ENCODE measurements around the gene TMEM135.

Gene TMEM135

DNA sequence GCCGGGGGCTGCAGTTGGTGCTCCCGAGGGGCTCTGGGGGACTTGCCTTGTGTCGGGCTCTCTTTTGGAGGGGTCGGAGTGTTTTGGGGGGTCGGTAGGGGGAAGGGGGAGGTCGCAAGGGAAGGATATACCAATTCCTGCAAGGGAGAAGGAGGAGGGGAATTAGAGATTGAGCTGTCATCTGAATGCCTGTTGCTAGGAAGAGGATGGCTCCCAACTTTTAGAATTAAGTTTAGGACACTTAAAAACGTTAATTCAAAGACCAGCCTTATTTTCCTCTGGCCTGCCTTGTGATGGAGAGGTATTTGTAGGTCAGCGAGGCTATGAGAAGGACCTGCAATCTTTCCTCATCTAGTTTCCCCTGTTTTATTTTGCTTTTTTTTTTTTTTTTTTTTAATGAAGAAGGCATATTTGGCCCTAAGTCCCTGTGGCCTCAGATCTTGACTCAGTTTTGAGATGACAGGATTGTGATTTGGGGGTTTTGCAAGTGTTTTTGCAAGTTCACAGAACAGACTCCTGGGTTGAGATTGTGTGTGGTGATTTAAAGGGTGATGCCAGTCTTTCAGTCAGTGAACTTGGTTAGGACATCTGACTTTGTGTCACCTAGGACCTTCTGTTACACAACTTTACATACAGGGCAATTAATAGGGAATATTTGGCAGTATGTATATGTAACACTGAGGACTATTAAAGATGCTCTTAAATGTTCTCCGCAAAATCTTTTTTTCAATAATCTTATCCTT is 672 bp downstream of the TMEM135 start:
- Histone ChIP-seq H3K9me3 (no peaks in the 10 kb centered on the region), H3K36me3 (peaks cover 3% of the 10 kb centered on the region; the same call in 1 of the 2 replicates), H3K4me1 (no peaks in the 10 kb centered on the region), H3K4me3 (ENCODE audit: low read depth, low read length) (peak overlapping the region; percentile 96), H3K27me3 (no peaks in the 10 kb centered on the region)
- DNase-seq, result no peak
- TF ChIP-seq, protein P1, sequence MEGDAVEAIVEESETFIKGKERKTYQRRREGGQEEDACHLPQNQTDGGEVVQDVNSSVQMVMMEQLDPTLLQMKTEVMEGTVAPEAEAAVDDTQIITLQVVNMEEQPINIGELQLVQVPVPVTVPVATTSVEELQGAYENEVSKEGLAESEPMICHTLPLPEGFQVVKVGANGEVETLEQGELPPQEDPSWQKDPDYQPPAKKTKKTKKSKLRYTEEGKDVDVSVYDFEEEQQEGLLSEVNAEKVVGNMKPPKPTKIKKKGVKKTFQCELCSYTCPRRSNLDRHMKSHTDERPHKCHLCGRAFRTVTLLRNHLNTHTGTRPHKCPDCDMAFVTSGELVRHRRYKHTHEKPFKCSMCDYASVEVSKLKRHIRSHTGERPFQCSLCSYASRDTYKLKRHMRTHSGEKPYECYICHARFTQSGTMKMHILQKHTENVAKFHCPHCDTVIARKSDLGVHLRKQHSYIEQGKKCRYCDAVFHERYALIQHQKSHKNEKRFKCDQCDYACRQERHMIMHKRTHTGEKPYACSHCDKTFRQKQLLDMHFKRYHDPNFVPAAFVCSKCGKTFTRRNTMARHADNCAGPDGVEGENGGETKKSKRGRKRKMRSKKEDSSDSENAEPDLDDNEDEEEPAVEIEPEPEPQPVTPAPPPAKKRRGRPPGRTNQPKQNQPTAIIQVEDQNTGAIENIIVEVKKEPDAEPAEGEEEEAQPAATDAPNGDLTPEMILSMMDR (IDR thresholded peaks at IDR 0.05; ENCODE audit: low read depth, low read length), result no peak

DNA sequence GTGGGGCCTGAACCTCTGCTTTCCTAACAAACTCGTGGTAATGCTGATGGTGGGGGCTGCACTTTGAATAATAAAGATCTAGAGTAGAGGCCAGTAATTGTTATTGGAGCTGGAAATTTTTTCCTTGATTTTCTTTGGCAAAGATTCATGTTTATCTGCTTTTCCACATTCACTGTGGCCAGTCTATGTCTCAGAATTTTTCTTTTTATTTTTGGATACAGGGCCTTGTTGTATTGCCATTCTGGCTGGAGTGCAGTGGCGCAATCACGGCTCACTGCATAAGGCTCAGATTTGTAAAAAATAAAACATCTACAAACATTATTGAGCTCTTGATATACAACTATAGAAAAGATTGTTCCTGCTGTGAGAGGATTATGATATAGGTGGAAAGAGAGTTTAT is 1.6 kb downstream of the TMEM135 start:
- H3K4me1 ChIP-seq, result no peaks in the 10 kb centered on the region
- peaks cover 3% of the 10 kb centered on the region; the same call in 1 of the 2 replicates for H3K36me3 ChIP-seq
- no peak overlapping the region for H3K4me3 ChIP-seq (ENCODE audit: low read depth, low read length)
- no peaks in the 10 kb centered on the region for H3K27me3 ChIP-seq
- DNase-seq, result no peak
- TF ChIP-seq, protein P1 (IDR thresholded peaks at IDR 0.05; ENCODE audit: low read depth, low read length), result no peak
- no peaks in the 10 kb centered on the region for H3K9me3 ChIP-seq

DNA sequence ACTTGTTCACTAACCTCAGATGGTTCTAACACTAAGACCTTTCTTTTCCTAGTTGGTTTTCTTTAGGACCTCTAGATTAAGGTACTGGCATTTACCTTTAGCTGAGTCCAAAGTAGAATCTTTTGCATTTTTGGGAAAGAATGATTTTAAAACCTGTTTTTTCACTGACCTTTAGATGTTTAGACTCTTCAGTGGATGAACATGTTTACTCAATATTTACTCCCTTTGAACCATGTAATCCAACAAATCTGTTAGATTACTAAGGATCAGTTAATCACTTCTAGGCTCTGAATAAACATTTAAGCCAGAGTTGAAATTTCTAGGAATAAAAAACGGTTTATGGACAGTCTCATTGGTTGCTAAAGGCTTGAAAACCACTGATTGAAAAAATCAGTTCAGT is 6.2 kb downstream of the TMEM135 start:
- Histone ChIP-seq H3K4me3 (ENCODE audit: low read depth, low read length) (no peak overlapping the region), H3K4me1 (no peaks in the 10 kb centered on the region), H3K9me3 (no peaks in the 10 kb centered on the region; the same call in 1 of the 2 replicates), H3K36me3 (peaks cover 3% of the 10 kb centered on the region; the same call in 1 of the 2 replicates), H3K27me3 (no peaks in the 10 kb centered on the region)
- DNase-seq, result no peak
- TF ChIP-seq, protein P1 (IDR thresholded peaks at IDR 0.05; ENCODE audit: low read depth, low read length), result no peak

DNA sequence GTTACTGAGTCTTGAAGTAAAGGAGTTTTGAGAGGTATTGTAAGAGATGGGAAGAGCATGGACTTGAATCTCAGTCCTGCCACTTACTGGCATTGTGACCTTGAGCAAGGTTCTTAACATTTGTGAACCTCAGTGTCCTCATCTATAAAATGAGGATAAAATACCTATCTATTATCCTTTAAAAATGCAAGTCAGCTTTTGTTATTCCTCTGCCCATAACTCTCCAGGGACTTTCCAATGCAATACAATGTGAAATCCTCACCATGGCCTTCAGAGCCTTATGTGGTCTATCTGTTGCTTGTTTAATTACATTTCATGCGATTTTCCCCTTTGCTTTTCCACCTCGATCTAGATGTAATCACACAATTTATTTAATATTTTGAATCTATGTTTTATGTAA is 9.1 kb downstream of the TMEM135 start:
- Histone ChIP-seq H3K27me3 (no peaks in the 10 kb centered on the region), H3K9me3 (no peaks in the 10 kb centered on the region; the same call in 1 of the 2 replicates), H3K4me1 (no peaks in the 10 kb centered on the region), H3K36me3 (peaks cover 3% of the 10 kb centered on the region; the same call in 1 of the 2 replicates), H3K4me3 (ENCODE audit: low read depth, low read length) (no peak overlapping the region)
- DNase-seq, result no peak
- TF ChIP-seq, protein P1 (IDR thresholded peaks at IDR 0.05; ENCODE audit: low read depth, low read length), result no peak

DNA sequence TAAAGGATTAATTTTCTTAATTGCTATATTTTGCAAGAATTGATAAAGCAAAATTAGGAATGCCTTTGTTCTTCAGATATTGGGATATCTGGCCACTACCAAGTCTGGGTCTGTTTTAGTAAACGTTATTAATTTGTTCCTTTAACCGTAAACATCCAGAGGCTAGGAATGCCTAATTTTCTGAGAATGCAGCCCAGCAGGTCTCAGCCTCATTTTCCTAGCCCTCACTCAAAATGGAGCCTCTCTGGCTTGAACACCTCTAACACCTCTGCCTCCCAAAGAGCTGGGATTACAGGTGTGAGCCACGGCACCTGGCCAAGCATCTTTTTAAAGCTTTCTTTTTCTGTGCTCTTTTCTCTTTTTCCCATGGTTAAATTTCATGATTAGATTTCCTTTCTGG is 18.4 kb downstream of the TMEM135 start:
- no peaks in the 10 kb centered on the region for H3K36me3 ChIP-seq
- H3K4me1 ChIP-seq, result no peaks in the 10 kb centered on the region
- H3K4me3 ChIP-seq (ENCODE audit: low read depth, low read length), result no peak overlapping the region
- no peak for DNase-seq
- no peaks in the 10 kb centered on the region for H3K27me3 ChIP-seq
- TF ChIP-seq, protein P1 (IDR thresholded peaks at IDR 0.05; ENCODE audit: low read depth, low read length), result no peak
- no peaks in the 10 kb centered on the region for H3K9me3 ChIP-seq

DNA sequence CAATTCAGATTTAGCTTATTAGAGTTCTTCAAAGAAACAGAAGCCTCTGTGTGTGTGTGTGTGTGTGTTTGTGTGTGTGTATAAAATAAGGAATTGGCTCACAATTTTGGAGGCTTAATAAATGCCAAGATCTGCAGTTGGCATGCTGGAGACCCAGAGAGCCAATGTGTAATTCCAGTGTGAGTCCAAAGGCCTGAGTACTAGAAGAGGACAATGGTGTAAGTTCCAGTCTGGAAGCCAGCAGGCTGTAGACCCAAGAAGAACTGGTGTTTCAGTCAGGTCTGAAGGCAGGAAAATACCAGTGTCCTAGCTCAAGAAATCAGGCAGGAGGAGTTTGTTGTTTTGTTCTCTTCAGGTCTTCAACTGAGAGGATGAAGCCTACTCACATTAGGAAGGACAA is 20.0 kb downstream of the TMEM135 start:
- Histone ChIP-seq H3K4me3 (ENCODE audit: low read depth, low read length) (no peak overlapping the region), H3K36me3 (no peaks in the 10 kb centered on the region), H3K9me3 (no peaks in the 10 kb centered on the region), H3K27me3 (no peaks in the 10 kb centered on the region), H3K4me1 (no peaks in the 10 kb centered on the region)
- no peak for DNase-seq
- TF ChIP-seq, protein P1 (IDR thresholded peaks at IDR 0.05; ENCODE audit: low read depth, low read length), result no peak

All from BE2C (cell line).